SK-N-SH (cell line): ENCODE measurements around the gene CELF5.

Source experiments
- EP300 ChIP-seq, 2 experiments: IDR thresholded peaks; 2 replicates each; pipeline versions ENCODE4 v1.4.0 to v1.6.1; 2012; ENCODE audit warnings: borderline replicate concordance in 1 of 2, low read depth in 1 of 2, low read length in 1 of 2
- RAD21 ChIP-seq: IDR thresholded peaks from 2 replicates; pipeline ENCODE4 v1.6.1; 2012; ENCODE audit warnings: mild to moderate bottlenecking, low read length
- TF ChIP-seq, protein P1 (sequence below): IDR thresholded peaks from 2 replicates; pipeline ENCODE4 v1.4.0; 2012; ENCODE audit warnings: low read depth
- TF ChIP-seq, protein P2 (sequence below): fragments of 200-600 bp; sonication (generic); IDR thresholded peaks from 2 replicates; pipeline ENCODE4 v1.6.1; 2017; ENCODE audit warnings: antibody characterized with exemption, mild to moderate bottlenecking, moderate library complexity

DNA sequence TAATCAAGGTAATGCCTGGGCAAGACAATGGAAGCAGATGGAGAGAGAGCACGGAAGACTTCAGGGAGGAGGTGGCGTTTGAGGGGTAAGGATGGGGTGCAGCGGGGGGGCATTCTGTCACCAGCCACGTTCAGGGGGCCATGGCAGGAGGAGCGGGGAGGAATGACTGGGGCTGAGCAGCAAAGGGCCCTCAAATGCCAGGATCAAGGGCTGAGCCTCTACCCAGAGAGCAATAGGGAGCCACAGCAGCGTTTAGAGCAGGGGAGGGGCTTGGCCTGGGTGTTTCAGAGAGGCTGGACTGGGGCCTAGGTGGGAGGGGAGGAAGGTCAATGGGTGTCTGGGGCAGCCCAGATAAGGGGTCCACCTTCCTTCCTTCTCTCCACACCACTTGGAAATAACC is 44.3 kb downstream of the CELF5 start:
- TF ChIP-seq, protein P1, sequence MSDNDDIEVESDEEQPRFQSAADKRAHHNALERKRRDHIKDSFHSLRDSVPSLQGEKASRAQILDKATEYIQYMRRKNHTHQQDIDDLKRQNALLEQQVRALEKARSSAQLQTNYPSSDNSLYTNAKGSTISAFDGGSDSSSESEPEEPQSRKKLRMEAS, result no peak
- TF ChIP-seq EP300 (IDR thresholded peaks at IDR 0.05; ENCODE audit: borderline replicate concordance in 1 of 2, low read depth in 1 of 2, low read length in 1 of 2) (no peak), RAD21 (no peak)
- TF ChIP-seq, protein P2, sequence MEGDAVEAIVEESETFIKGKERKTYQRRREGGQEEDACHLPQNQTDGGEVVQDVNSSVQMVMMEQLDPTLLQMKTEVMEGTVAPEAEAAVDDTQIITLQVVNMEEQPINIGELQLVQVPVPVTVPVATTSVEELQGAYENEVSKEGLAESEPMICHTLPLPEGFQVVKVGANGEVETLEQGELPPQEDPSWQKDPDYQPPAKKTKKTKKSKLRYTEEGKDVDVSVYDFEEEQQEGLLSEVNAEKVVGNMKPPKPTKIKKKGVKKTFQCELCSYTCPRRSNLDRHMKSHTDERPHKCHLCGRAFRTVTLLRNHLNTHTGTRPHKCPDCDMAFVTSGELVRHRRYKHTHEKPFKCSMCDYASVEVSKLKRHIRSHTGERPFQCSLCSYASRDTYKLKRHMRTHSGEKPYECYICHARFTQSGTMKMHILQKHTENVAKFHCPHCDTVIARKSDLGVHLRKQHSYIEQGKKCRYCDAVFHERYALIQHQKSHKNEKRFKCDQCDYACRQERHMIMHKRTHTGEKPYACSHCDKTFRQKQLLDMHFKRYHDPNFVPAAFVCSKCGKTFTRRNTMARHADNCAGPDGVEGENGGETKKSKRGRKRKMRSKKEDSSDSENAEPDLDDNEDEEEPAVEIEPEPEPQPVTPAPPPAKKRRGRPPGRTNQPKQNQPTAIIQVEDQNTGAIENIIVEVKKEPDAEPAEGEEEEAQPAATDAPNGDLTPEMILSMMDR, result no peak
